Mesothelial cell of epicardium (in vitro differentiated cells): ENCODE data around the gene GPR39. TPM values are rescaled to one million over a fixed set of nuclear protein-coding genes. Genes with fewer than 3 reads are reported as not detected.
"Not testable (repeated sequence)": the region's sequence is repeated elsewhere in the genome, so short reads cannot be mapped to it uniquely, and the experiment has no call there.

Source experiments
- DNase-seq, 2 experiments: peaks; one replicate each; pipeline ENCODE4 v3.0.0; 2021; ENCODE audit warnings: low spot score in 2 of 2; ENCODE audit not compliant: unreplicated experiment in 2 of 2
- H3K27ac Mint-ChIP-seq: 2 replicates; pipeline ENCODE4 v1.8.0; 2021; ENCODE audit warnings: mixed read lengths
- H3K27me3 Mint-ChIP-seq: 2 replicates; pipeline ENCODE4 v1.8.0; 2021; ENCODE audit warnings: low read depth, mixed read lengths
- H3K36me3 Mint-ChIP-seq: 2 replicates; pipeline ENCODE4 v1.8.0; 2021; ENCODE audit warnings: mixed read lengths
- H3K4me1 Mint-ChIP-seq: 2 replicates; pipeline ENCODE4 v1.8.0; 2021; ENCODE audit warnings: mixed read lengths
- H3K4me3 Mint-ChIP-seq: 2 replicates; pipeline ENCODE4 v1.8.0; 2021; ENCODE audit warnings: mild to moderate bottlenecking, moderate library complexity, mixed read lengths
- H3K9me3 Mint-ChIP-seq: 2 replicates; pipeline ENCODE4 v1.8.0; 2021; ENCODE audit warnings: mixed read lengths
- total RNA-seq: library from RNA; stranded (reverse); gene quantifications from 3 replicates; pipeline ENCODE4 v1.2.1, GENCODE V29; 2021
- TF ChIP-seq, protein P1 (sequence below): fragments of 200-600 bp; sonication (generic); IDR thresholded peaks from one replicate; pipeline ENCODE4 v1.5.0; 2021; ENCODE audit warnings: antibody characterized with exemption; ENCODE audit not compliant: unreplicated experiment

Gene GPR39
- total RNA-seq, 1 donor from 2014 or later = 0.31 TPM

DNA sequence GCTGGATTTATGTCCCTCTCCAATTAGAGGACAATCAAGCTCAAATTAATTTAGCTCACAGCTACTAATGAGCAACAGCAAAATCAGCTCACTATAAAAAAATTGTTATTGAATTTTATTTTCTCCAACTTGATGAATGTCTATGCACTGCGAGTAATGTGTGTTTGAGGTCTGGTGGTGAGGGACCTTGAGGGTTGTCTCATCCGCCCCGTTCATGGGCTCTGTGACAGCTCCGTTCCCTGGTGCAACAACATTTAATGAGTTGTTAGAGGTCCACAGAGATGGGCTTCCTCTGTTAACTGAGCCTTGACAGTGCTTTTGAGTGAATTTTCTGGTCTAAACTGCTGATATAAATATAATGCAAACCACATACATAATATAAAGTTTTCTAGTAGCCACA lies 101.7 kb downstream of the GPR39 start:
- H3K9me3 Mint-ChIP-seq = no peaks in the 10 kb centered on the region
- H3K4me1 Mint-ChIP-seq = no peaks in the 10 kb centered on the region
- no peak overlapping the region for H3K4me3 Mint-ChIP-seq
- H3K36me3 Mint-ChIP-seq = no peaks in the 10 kb centered on the region
- H3K27me3 Mint-ChIP-seq = peaks cover 16% of the 10 kb centered on the region
- TF ChIP-seq, protein P1, sequence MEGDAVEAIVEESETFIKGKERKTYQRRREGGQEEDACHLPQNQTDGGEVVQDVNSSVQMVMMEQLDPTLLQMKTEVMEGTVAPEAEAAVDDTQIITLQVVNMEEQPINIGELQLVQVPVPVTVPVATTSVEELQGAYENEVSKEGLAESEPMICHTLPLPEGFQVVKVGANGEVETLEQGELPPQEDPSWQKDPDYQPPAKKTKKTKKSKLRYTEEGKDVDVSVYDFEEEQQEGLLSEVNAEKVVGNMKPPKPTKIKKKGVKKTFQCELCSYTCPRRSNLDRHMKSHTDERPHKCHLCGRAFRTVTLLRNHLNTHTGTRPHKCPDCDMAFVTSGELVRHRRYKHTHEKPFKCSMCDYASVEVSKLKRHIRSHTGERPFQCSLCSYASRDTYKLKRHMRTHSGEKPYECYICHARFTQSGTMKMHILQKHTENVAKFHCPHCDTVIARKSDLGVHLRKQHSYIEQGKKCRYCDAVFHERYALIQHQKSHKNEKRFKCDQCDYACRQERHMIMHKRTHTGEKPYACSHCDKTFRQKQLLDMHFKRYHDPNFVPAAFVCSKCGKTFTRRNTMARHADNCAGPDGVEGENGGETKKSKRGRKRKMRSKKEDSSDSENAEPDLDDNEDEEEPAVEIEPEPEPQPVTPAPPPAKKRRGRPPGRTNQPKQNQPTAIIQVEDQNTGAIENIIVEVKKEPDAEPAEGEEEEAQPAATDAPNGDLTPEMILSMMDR = no peak
- DNase-seq = no peak
- no peak overlapping the region for H3K27ac Mint-ChIP-seq

DNA sequence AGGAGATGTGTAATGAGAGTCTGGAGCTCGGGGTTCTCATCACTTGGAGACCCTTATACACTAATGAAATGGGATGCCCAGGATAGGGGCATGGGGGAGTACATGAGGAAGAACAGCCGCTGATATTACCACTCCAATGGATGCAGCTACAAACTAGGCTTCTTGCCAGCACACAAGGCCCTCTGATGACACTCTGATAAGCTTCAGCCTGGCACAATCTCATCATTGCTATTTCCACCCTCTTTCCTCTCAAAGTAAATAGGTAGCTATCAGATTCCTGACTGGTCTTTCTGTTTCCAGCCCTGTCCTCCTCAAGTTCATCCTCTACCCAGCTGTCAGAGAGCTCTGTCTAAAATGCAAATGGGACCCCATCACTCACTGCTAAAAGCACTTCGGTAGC lies 103.0 kb downstream of the GPR39 start:
- Mint-ChIP-seq H3K9me3 (no peaks in the 10 kb centered on the region), H3K4me1 (no peaks in the 10 kb centered on the region), H3K27me3 (peaks cover 16% of the 10 kb centered on the region), H3K27ac (no peak overlapping the region), H3K36me3 (no peaks in the 10 kb centered on the region), H3K4me3 (no peak overlapping the region)
- DNase-seq = no peak
- TF ChIP-seq, protein P1 = no peak

DNA sequence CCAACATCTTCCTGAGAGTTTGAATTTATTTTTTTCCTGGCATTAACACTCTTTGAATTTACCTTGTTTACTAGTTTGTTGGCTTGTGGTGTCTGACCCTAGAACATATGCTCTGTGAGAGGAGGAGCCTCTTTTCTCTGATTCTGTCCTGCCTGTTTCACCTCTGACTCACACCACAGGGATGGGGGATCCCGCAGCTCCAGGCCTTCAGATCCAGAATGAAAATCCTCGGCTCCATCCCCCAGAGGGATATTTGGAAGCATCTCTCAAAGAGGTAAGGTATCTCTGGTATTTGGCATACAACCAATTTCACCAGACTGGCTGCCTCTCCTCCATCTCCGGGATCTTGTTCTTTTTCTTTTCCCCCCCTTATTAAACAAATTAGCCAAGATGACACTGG lies 104.7 kb downstream of the GPR39 start:
- Mint-ChIP-seq H3K4me3 (no peak overlapping the region), H3K27me3 (peaks cover 14% of the 10 kb centered on the region), H3K4me1 (no peaks in the 10 kb centered on the region), H3K9me3 (no peaks in the 10 kb centered on the region), H3K27ac (no peak overlapping the region), H3K36me3 (no peaks in the 10 kb centered on the region)
- TF ChIP-seq, protein P1 = no peak
- no peak for DNase-seq

DNA sequence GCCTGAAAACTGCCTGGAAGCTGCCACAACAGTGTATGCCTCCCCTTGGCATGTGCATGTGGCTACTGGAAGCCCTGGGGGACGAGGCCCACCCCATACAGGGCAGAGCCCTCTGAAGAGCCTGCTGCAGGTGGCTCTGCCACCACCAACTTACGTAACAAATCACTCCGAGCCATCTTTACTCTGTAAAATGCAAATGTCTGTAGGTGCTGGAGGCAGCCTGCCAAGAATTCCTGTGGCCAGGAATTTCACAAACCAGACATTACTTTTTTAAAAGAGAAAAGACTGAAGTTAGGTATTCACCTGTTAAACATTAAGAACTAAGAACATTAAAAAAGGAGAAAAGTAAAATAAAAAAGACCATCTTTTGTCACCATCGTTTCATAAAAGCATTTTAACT lies 106.3 kb downstream of the GPR39 start:
- no peak overlapping the region for H3K27ac Mint-ChIP-seq
- DNase-seq = no peak
- peaks cover 14% of the 10 kb centered on the region for H3K27me3 Mint-ChIP-seq
- H3K36me3 Mint-ChIP-seq = no peaks in the 10 kb centered on the region
- TF ChIP-seq, protein P1 = no peak
- H3K9me3 Mint-ChIP-seq = peaks cover 5% of the 10 kb centered on the region
- H3K4me3 Mint-ChIP-seq = no peak overlapping the region
- no peaks in the 10 kb centered on the region for H3K4me1 Mint-ChIP-seq

DNA sequence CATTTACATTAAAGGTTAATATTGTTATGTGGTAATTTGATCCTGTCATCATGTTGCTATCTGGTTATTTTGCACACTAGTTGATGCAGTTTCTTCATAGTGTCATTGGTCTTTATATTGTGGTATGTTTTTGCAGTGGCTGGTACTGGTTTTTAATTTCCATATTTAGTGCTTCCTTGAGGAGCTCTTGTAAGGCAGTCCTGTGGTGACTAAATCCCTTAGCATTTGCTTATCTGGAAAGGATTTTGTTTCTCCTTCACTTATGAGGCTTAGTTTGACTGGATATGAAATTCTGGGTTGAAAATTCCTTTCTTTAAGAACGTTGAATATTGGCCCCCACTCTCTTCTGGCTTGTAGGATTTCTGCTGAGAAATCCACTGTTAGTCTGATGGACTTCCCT lies 120.5 kb downstream of the GPR39 start:
- H3K36me3 Mint-ChIP-seq, H3K27me3 Mint-ChIP-seq, H3K4me3 Mint-ChIP-seq, DNase-seq, H3K4me1 Mint-ChIP-seq, H3K27ac Mint-ChIP-seq: not testable (repeated sequence)
- H3K9me3 Mint-ChIP-seq = peaks cover 29% of the 10 kb centered on the region

DNA sequence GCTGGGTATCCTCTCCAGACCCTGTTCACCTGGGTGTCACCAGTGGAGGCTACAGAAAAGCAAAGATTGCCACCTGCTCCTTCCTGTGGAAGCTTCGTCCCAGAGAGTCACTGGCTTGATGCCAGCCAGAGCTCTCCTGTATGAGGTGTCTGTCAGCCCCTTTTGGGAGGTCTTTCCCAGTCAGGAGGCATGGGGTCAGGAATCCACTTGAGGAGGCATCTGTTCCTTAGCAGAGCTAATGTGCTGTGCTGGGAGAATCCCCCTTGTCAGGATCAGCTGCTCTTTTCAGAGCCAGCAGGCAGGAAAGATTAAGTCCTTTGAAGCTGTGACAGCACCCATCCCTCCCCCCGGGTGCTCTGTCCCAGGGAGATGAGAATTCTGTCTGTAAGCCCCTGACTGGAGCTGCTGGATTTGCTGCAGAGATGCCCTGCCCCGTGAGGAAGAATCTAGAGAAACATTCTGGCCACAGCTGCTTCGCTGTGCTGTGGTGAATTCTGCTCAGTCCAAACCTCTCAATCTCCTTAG lies 121.8 kb downstream of the GPR39 start:
- TF ChIP-seq, protein P1 = no peak
- H3K4me3 Mint-ChIP-seq = no peak overlapping the region
- no peaks in the 10 kb centered on the region for H3K4me1 Mint-ChIP-seq
- no peak for DNase-seq
- H3K36me3 Mint-ChIP-seq = no peaks in the 10 kb centered on the region
- no peaks in the 10 kb centered on the region for H3K27me3 Mint-ChIP-seq
- H3K9me3 Mint-ChIP-seq = peaks cover 32% of the 10 kb centered on the region
- no peak overlapping the region for H3K27ac Mint-ChIP-seq
